A549 (cell line): ENCODE measurements around the gene RPS6KA3. TPM values are rescaled to one million over a fixed set of nuclear protein-coding genes. Genes with fewer than 3 reads are reported as not detected.

Experiments
- ATAC-seq, 2 experiments: fragments of 200-7000 bp in 1 of 2; fragments of >200 bp in 1 of 2; cut with Nextera tagmentation in 1 of 2; cut with Tn5 transposase in 1 of 2; 3 replicates each; pipeline versions ENCODE4 v1.8.0 to v1.9.1; 2018 to 2020; ENCODE audit warnings: mild to moderate bottlenecking in 1 of 2, moderate library complexity in 1 of 2
- CTCF ChIA-PET: fragments of 300-600 bp; sonication (Branson Sonifier 250); formaldehyde crosslinking; extraction: SDS; loops from one replicate; lab custom pipeline; 2021; ENCODE audit warnings: antibody characterized with exemption, inconsistent platforms; lab: Yijun Ruan, JAX
- POLR2A ChIA-PET: fragments of 350-600 bp; formaldehyde crosslinking; extraction: SDS; loops from one replicate; lab custom pipeline; 2021; ENCODE audit warnings: antibody characterized with exemption, inconsistent platforms; lab: Yijun Ruan, JAX
- DNase-seq, 2 experiments: peaks; one replicate each; pipeline versions ENCODE4 v3.0.0 to v3.0.0-alpha.2; 2011 to 2016; ENCODE audit warnings: low read depth in 1 of 2, low spot score in 1 of 2
- FAIRE-seq: peaks from 2 replicates; lab custom pipeline; 2011; peaks lifted over from hg19 to GRCh38; lab: Jason Lieb, UNC
- H3K27ac ChIP-seq, 2 experiments: fragments of >200 bp; sonication (Bioruptor Twin); formaldehyde crosslinking; 3 replicates each; pipeline ENCODE4 v1.5.1; 2016 to 2017
- H3K4me1 ChIP-seq: fragments of >200 bp; sonication (Bioruptor Twin); formaldehyde crosslinking; 3 replicates; pipeline ENCODE4 v1.6.1; 2016
- H3K4me2 ChIP-seq: fragments of >200 bp; sonication (Bioruptor Twin); formaldehyde crosslinking; 3 replicates; pipeline ENCODE4 v1.6.1; 2016
- H3K4me3 ChIP-seq: fragments of >200 bp; sonication (Bioruptor Twin); formaldehyde crosslinking; 3 replicates; pipeline ENCODE4 v1.5.1; 2016
- H3K9me3 ChIP-seq: fragments of >200 bp; sonication (Bioruptor Twin); formaldehyde crosslinking; 3 replicates; pipeline ENCODE4 v1.6.1; 2016
- BHLHE40 ChIP-seq: IDR thresholded peaks from 2 replicates; pipeline ENCODE4 v1.6.1; 2012; ENCODE audit warnings: low read depth, low read length, inconsistent platforms
- CHD2 ChIP-seq: fragments of 150-350 bp; IDR thresholded peaks from 2 replicates; pipeline ENCODE4 v1.6.1; 2014; ENCODE audit warnings: low read length; ENCODE audit not compliant: partially characterized antibody
- E2F6 ChIP-seq: IDR thresholded peaks from 2 replicates; pipeline ENCODE4 v1.6.1; 2012; ENCODE audit warnings: low read depth, borderline replicate concordance
- FOSB ChIP-seq: fragments of 250-450 bp; sonication (Bioruptor Pico); IDR thresholded peaks from 2 replicates; pipeline ENCODE4 v1.5.0; 2020; ENCODE audit warnings: mild to moderate bottlenecking, moderate library complexity
- FOXS1 ChIP-seq: fragments of 250-450 bp; sonication (Bioruptor Pico); IDR thresholded peaks from 2 replicates; pipeline ENCODE4 v1.5.0; 2020; ENCODE audit warnings: mild to moderate bottlenecking, moderate library complexity
- HDAC2 ChIP-seq: fragments of 200-600 bp; sonication (generic); IDR thresholded peaks from 2 replicates; pipeline ENCODE4 v1.6.1; 2016
- HOXB5 ChIP-seq: fragments of 250-450 bp; sonication (Bioruptor Pico); IDR thresholded peaks from 2 replicates; pipeline ENCODE4 v1.5.0; 2020; ENCODE audit warnings: mild to moderate bottlenecking, moderate library complexity
- JUN ChIP-seq, 2 experiments: fragments of >200 bp; sonication (Bioruptor Twin); formaldehyde crosslinking; IDR thresholded peaks; 2 replicates in 1 of 2; 3 replicates in 1 of 2; pipeline ENCODE4 v1.6.1; 2016 to 2017
- JUNB ChIP-seq: fragments of >200 bp; sonication (Bioruptor Twin); formaldehyde crosslinking; IDR thresholded peaks from 2 replicates; pipeline ENCODE4 v1.6.1; 2016
- KDM1A ChIP-seq: fragments of 200-600 bp; sonication (generic); IDR thresholded peaks from 2 replicates; pipeline ENCODE4 v1.6.1; 2016; ENCODE audit warnings: low read depth, mild to moderate bottlenecking
- MAX ChIP-seq: IDR thresholded peaks from 2 replicates; pipeline ENCODE4 v1.6.1; 2012
- MAZ ChIP-seq: fragments of 150-350 bp; IDR thresholded peaks from 2 replicates; pipeline ENCODE4 v1.6.1; 2014; ENCODE audit warnings: antibody characterized with exemption, low read depth, low read length, borderline replicate concordance
- PBX3 ChIP-seq: IDR thresholded peaks from 2 replicates; pipeline ENCODE4 v1.6.1; 2012
- REST ChIP-seq: fragments of 200-600 bp; sonication (generic); IDR thresholded peaks from 2 replicates; pipeline ENCODE4 v1.6.1; 2016; ENCODE audit warnings: antibody characterized with exemption, mild to moderate bottlenecking, moderate library complexity
- RFX5 ChIP-seq: fragments of 450-650 bp; IDR thresholded peaks from 2 replicates; pipeline ENCODE4 v1.7.1; 2014; ENCODE audit warnings: antibody characterized with exemption, mild to moderate bottlenecking, moderate library complexity
- RNF2 ChIP-seq: fragments of 200-600 bp; sonication (generic); IDR thresholded peaks from 2 replicates; pipeline ENCODE4 v1.6.1; 2016; ENCODE audit warnings: low read depth, mild to moderate bottlenecking, antibody characterized with exemption, moderate library complexity, borderline replicate concordance
- TP53 ChIP-seq: fragments of 250-450 bp; sonication (Bioruptor Pico); IDR thresholded peaks from 2 replicates; pipeline ENCODE4 v1.5.0; 2021; ENCODE audit warnings: mild to moderate bottlenecking, moderate library complexity
- USF2 ChIP-seq: fragments of 450-650 bp; IDR thresholded peaks from 2 replicates; pipeline ENCODE4 v1.6.1; 2014; ENCODE audit warnings: antibody characterized with exemption
- WGBS: methylation state at CpG from one replicate; pipeline ENCODE4 v1.1.6; 2017; ENCODE audit errors: missing lambda C conversion rate; 5-methylcytosine and 5-hydroxymethylcytosine counted together
- polyA plus RNA-seq, 4 experiments: library from polyadenylated mRNA; depleted of rRNA in 3 of 4; stranded (reverse); fragments of >200 nt; fragmentation: RNase III in 1 of 4; extraction: RNeasy Plus Mini Kit Qiagen cat#74134 plus additional on column Dnase treatment in 1 of 4; gene quantifications; 2 replicates in 3 of 4; 3 replicates in 1 of 4; pipeline ENCODE4 v1.2.3, GENCODE V29; 2011 to 2017

The RPS6KA3 gene
- polyA plus RNA-seq, 2 of the 4 experiments (the other 2 are of a cell fraction): 41.1 to 117 TPM

GRCh38 chrX:20116577-20117240 is 150.0 kb downstream of the RPS6KA3 start, which contains the start of gene MAP7D2:
TSS of gene MAP7D2 (minus strand) at chrX:20116907. CDS start at chrX:20116879, 28 bp downstream.
- 91% methylated on average over 18 of the region's 91 CpGs for WGBS
- DNase-seq (peak; percentile 14 to 24), FAIRE-seq (no peak)
- Histone ChIP-seq H3K4me2 (peak within 1 kb of the TSS; percentile 98), H3K9me3 (no peaks in the 10 kb centered on the region), H3K4me3 (peak within 1 kb of the TSS; percentile 74)
- POLR2A ChIA-PET: no interaction called here
- CTCF ChIA-PET: no interaction called here
- TF ChIP-seq MAX: peak; percentile 94
- no peak for TF ChIP-seq JUN (IDR thresholded peaks at IDR 0.05)
- no peak for TF ChIP-seq FOSB
- no peak for TF ChIP-seq USF2
- no peak for TF ChIP-seq RFX5
- peak; percentile 73; the same call in 1 of the 2 replicates for TF ChIP-seq E2F6
- no peak for TF ChIP-seq HOXB5 (CRISPR knock-in tag)
- TF ChIP-seq FOXS1 (CRISPR knock-in tag): no peak
- TF ChIP-seq RNF2: no peak
- TF ChIP-seq HDAC2: no peak
- TF ChIP-seq BHLHE40: peak; percentile 49; the same call in 1 of the 2 replicates
- no peak for TF ChIP-seq MAZ
- TF ChIP-seq CHD2: no peak
- TF ChIP-seq, all 56 proteins: peak for 3
- Histone ChIP-seq H3K4me1 (peaks cover 6% of the 10 kb centered on the region; the same call in 1 of the 3 replicates), H3K27ac (peak within 1 kb of the TSS; percentile 74 to 89)
- ATAC-seq: peak; percentile 60 to 79

GRCh38 chrX:20116087-20116576 is 150.6 kb downstream of the RPS6KA3 start:
- peak overlapping the region; percentile 74 to 89 for H3K27ac ChIP-seq
- FAIRE-seq (no peak), DNase-seq (peak in 1 of 2 experiments; percentile 11), ATAC-seq (peak; percentile 47 to 65; a peak in 4 of 6 replicates)
- H3K4me2 ChIP-seq: peak overlapping the region; percentile 98
- CTCF ChIA-PET: no interaction called here
- POLR2A ChIA-PET: no interaction called here
- peak; percentile 87 for TF ChIP-seq E2F6
- TF ChIP-seq MAX: peak; percentile 68
- TF ChIP-seq PBX3: no peak
- TF ChIP-seq TP53: no peak
- TF ChIP-seq KDM1A: no peak
- TF ChIP-seq REST: no peak
- TF ChIP-seq MAZ: no peak
- no peak for TF ChIP-seq JUNB
- no peak for TF ChIP-seq RFX5
- no peaks in the 10 kb centered on the region for H3K9me3 ChIP-seq
- WGBS: 0% methylated on average over 2 of the region's 47 CpGs
- H3K4me1 ChIP-seq: peaks cover 6% of the 10 kb centered on the region; the same call in 1 of the 3 replicates
- peak overlapping the region; percentile 74 for H3K4me3 ChIP-seq
